HEK293T (cell line): Measurements from ENCODE around the gene SKOR1.

ENCODE experiments used
- ARNT ChIP-seq: fragments of 450-650 bp; IDR thresholded peaks from 2 replicates; pipeline ENCODE4 v1.6.1; 2017; ENCODE audit warnings: mild to moderate bottlenecking
- BHLHE40 ChIP-seq: fragments of 450-650 bp; IDR thresholded peaks from 2 replicates; pipeline ENCODE4 v1.6.1; 2016; ENCODE audit warnings: mild to moderate bottlenecking, moderate library complexity, borderline replicate concordance
- ELF4 ChIP-seq: fragments of 450-650 bp; IDR thresholded peaks from 2 replicates; pipeline ENCODE4 v1.6.1; 2017; ENCODE audit warnings: antibody characterized with exemption
- FOXK2 ChIP-seq: fragments of 450-650 bp; IDR thresholded peaks from 2 replicates; pipeline ENCODE4 v1.6.1; 2016; ENCODE audit warnings: mild to moderate bottlenecking
- FOXM1 ChIP-seq: fragments of 450-650 bp; IDR thresholded peaks from 2 replicates; pipeline ENCODE4 v1.6.1; 2017; ENCODE audit warnings: mild to moderate bottlenecking, borderline replicate concordance
- HDGF ChIP-seq: fragments of 450-650 bp; IDR thresholded peaks from 2 replicates; pipeline ENCODE4 v1.6.1; 2017; ENCODE audit warnings: antibody characterized with exemption, borderline replicate concordance
- SP1 ChIP-seq: fragments of 450-650 bp; IDR thresholded peaks from 2 replicates; pipeline ENCODE4 v1.6.1; 2017
- SUZ12 ChIP-seq: fragments of 450-650 bp; IDR thresholded peaks from 2 replicates; pipeline ENCODE4 v1.6.1; 2016; ENCODE audit warnings: mild to moderate bottlenecking
- TARDBP ChIP-seq: fragments of 450-650 bp; IDR thresholded peaks from 2 replicates; pipeline ENCODE4 v1.6.1; 2016

- TF ChIP-seq SUZ12 (no peak), ELF4 (no peak), SP1 (no peak), ARNT (no peak), HDGF (no peak), TARDBP (no peak), FOXM1 (no peak), BHLHE40 (no peak), FOXK2 (no peak)
These were observed 15.9 kb upstream of the SKOR1 start for GRCh38 chr15:67809441-67809840.
